Measurements from ENCODE around the gene FILIP1.
A peak's percentile ranks its signal among the peaks of the same experiment; 100 is the strongest.

Gene FILIP1

GRCh38 chr6:75249837-75250236 is 243.8 kb downstream of the FILIP1 start:
- DNase-seq, result no peak

GRCh38 chr6:75246386-75246785 is 247.2 kb downstream of the FILIP1 start:
- DNase-seq, result no peak

DNA sequence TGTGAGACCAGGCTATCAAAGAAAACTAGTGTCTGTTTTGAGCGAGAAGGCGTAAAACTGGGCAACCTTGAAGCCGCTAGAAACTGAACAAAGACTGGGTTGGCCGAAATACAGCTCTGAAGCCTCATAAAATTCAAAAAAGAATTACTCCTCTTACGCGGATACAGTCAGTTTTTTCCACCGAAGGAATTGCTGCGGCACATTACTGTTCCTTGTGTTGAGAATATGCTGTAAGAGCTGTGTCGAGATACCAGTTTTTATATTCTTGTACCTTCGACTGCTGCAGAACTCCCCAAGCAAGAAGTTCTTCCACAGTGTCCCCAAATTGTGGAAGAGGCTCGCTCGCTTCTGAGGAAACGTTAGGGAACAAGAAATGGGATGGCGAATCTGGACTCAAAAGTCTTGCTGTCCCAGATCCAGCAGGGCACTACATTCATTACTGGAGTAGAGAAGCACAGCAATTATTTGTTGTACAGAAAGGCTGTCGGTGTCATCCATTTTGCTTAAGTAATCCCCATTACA is 249.5 kb downstream of the FILIP1 start:
- DNase-seq, result no peak

- DNase-seq, result peak; percentile 57 to 79 (median 71)
These were observed 250.1 kb downstream of the FILIP1 start, which contains the start of gene COX7A2 for GRCh38 chr6:75243333-75244062. Gene COX7A2, minus strand, starts transcription at chr6:75243801. Its CDS starts 67 bp downstream, at chr6:75243734.
